Central memory CD4-positive, alpha-beta T cell (primary cell): Measurements from ENCODE around the gene SPDL1.

ENCODE experiments used
- DNase-seq: peaks from one replicate; pipeline ENCODE4 v3.0.0; 2022
- total RNA-seq, 3 experiments: gene quantifications; one replicate each; lab custom pipeline; 2026; lab: John Stamatoyannopoulos, UW

The SPDL1 gene
- 8.3 to 27.3 (median 15.2) reads per million in 3 experiments for total RNA-seq

GRCh38 chr5:169583424-169584220 is at the start of gene SPDL1:
SPDL1 (plus strand) TSS chr5:169583773; CDS start chr5:169588417, 4,644 bp downstream.
- peak; percentile 94 for DNase-seq

GRCh38 chr5:169534311-169534880 is 49.2 kb upstream of the SPDL1 start:
- DNase-seq = no peak

GRCh38 chr5:169534939-169535338 is 48.6 kb upstream of the SPDL1 start:
- no peak for DNase-seq

- DNase-seq = no peak
Observed at GRCh38 chr5:169538944-169539343, 44.6 kb upstream of the SPDL1 start.

GRCh38 chr5:169542811-169543210 is 40.8 kb upstream of the SPDL1 start:
- DNase-seq = no peak

- DNase-seq = no peak
Observed at GRCh38 chr5:169544264-169544950, 39.2 kb upstream of the SPDL1 start.

- no peak for DNase-seq
Observed at GRCh38 chr5:169545762-169546161, 37.8 kb upstream of the SPDL1 start.

- DNase-seq = no peak
Observed at GRCh38 chr5:169546346-169546745, 37.2 kb upstream of the SPDL1 start.

- DNase-seq = no peak
Observed at GRCh38 chr5:169547508-169547907, 36.1 kb upstream of the SPDL1 start.

- DNase-seq = no peak
Observed at GRCh38 chr5:169548315-169548714, 35.3 kb upstream of the SPDL1 start.

GRCh38 chr5:169549453-169550100 is 34.0 kb upstream of the SPDL1 start:
- no peak for DNase-seq

- no peak for DNase-seq
Observed at GRCh38 chr5:169550227-169550626, 33.3 kb upstream of the SPDL1 start.

GRCh38 chr5:169551146-169551545 is 32.4 kb upstream of the SPDL1 start:
- no peak for DNase-seq

- no peak for DNase-seq
Observed at GRCh38 chr5:169551696-169552095, 31.9 kb upstream of the SPDL1 start.

- no peak for DNase-seq
Observed at GRCh38 chr5:169554251-169554650, 29.3 kb upstream of the SPDL1 start.

GRCh38 chr5:169557838-169558237 is 25.7 kb upstream of the SPDL1 start:
- DNase-seq = no peak

- no peak for DNase-seq
Observed at GRCh38 chr5:169561893-169562292, 21.7 kb upstream of the SPDL1 start.

- no peak for DNase-seq
Observed at GRCh38 chr5:169563369-169563768, 20.2 kb upstream of the SPDL1 start.

- DNase-seq = no peak
Observed at GRCh38 chr5:169566202-169566601, 17.4 kb upstream of the SPDL1 start.

GRCh38 chr5:169567079-169567478 is 16.5 kb upstream of the SPDL1 start:
- no peak for DNase-seq

GRCh38 chr5:169569513-169569912 is 14.1 kb upstream of the SPDL1 start:
- no peak for DNase-seq

- DNase-seq = no peak
Observed at GRCh38 chr5:169571355-169571754, 12.2 kb upstream of the SPDL1 start.

GRCh38 chr5:169574134-169574646 is 9.4 kb upstream of the SPDL1 start:
- no peak for DNase-seq
